GM20000 (cell line): ENCODE measurements around the gene ANTXR2.
A peak's percentile ranks its signal among the peaks of the same experiment; 100 is the strongest.

Source experiments
- DNase-seq: peaks from one replicate; pipeline ENCODE4 v3.0.0; 2012; ENCODE audit warnings: low spot score
- TF ChIP-seq, protein P1 (sequence below): IDR thresholded peaks from 2 replicates; pipeline ENCODE4 v1.5.1; 2012; ENCODE audit warnings: mild to moderate bottlenecking, control low read depth; ENCODE audit errors: extremely low read depth, missing control alignments

ANTXR2 gene

DNA sequence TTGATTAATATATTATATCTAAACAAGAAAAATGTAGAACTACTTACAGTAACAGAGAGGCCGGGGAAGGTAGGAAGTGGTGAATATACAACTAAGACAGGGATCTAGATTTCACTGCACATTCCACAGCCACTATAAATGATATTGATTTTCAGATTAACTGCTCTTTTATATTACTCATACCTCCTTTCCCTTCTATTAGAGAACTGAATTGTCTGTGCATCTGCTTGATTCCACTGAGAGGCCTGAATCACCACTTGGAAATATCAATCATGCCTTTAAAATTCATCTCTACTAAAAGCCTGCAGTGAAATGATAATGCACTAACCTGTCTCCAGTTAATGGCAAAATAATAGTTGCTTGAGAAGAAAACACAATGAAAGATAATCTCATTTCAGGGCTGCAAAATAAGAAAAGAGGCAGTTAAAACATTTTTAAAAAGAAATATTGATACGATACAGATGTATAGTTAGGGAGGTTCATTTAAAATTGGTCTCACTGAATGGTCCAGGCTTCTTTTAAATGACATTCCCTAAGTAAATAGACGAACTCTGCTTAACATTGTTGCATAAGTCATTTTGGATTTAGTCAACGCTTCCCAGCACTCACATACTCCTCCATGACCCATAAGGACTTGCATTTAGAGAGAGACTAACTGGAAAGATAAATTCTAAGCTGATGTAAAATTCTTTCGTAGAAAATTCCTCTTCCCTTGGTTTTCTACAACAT, 3.8 kb downstream of the ANTXR2 start:
- TF ChIP-seq, protein P1, sequence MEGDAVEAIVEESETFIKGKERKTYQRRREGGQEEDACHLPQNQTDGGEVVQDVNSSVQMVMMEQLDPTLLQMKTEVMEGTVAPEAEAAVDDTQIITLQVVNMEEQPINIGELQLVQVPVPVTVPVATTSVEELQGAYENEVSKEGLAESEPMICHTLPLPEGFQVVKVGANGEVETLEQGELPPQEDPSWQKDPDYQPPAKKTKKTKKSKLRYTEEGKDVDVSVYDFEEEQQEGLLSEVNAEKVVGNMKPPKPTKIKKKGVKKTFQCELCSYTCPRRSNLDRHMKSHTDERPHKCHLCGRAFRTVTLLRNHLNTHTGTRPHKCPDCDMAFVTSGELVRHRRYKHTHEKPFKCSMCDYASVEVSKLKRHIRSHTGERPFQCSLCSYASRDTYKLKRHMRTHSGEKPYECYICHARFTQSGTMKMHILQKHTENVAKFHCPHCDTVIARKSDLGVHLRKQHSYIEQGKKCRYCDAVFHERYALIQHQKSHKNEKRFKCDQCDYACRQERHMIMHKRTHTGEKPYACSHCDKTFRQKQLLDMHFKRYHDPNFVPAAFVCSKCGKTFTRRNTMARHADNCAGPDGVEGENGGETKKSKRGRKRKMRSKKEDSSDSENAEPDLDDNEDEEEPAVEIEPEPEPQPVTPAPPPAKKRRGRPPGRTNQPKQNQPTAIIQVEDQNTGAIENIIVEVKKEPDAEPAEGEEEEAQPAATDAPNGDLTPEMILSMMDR: no peak
- DNase-seq: no peak

DNA sequence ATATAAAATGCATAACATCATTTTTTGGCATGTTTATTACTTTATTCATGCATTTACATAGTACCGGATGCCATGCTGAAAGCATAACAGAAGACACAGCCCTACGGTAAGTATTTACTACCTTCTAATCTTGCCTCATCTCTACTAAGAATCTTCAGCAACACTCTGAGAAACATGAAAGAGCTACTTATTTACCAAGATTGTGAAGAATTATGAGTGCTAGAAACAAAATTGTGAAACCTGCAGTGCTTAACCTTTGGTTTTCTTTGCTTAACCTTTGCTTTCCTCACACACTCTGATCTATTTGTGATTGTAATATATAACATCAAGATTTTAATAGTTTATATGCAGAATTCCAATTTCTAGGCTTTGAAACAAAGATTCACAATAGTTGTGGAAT, 7.4 kb downstream of the ANTXR2 start:
- TF ChIP-seq, protein P1: no peak
- no peak for DNase-seq

DNA sequence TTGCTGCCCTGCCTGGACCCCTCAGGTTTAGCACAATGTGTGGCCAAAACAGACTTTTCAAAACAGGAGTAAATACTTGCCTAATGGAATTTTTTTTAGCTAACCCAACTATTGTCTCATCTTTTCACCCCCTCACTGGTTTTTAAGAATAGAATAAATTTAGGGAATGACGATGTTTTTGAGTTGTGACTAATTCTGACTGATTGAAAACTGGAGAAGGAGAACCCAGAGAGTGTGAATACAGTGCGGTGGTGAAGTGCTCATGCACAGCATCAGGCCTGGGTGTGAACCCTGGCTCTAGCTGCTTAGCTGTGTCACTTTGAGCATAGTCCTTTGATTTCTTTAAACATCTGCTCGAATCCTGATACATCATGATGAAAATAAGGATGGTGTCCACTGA, 10.5 kb downstream of the ANTXR2 start:
- TF ChIP-seq, protein P1: no peak
- DNase-seq: no peak

DNA sequence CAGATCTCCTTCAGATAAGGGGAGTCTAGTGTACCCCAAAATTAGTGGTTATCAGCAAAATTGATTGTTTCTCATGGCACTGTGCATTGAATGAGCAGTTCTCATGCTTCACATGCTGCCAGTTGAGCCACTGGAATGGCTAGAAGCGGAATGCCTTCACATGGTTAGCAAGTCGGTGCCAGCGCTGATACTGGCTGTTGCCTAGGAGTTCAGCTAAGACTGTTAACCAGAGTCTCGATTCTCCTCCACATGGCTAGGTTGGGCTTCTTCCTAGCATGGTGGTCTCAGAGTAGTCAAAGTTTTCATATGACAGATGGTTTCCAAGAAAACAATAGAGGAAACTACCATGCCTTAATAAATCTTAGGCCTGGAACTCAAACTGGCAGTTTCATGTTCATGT, 12.2 kb downstream of the ANTXR2 start:
- TF ChIP-seq, protein P1: no peak

DNA sequence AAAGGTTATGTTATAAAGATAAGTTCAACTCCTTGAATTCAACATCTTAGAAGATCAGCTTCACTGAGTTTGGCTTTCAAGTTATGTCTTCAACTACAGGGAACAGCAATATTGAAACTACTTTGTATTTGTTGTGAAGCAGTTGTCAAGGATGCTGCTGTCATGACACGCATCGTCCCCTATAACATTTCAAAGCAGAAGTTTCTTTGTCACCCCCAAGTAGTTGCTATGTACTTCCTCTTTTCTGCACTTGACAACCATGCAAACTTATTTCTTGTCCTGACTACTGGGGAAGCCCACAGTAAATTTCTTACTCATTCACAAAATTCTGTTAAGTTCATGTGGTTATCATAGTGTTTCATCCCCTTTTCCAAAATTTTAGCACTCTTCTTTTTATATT, 14.3 kb downstream of the ANTXR2 start:
- TF ChIP-seq, protein P1: no peak
- peak; percentile 74 for DNase-seq

More for the DNA sequence above, 12.2 kb downstream of the ANTXR2 start:
- no peak for DNase-seq

DNA sequence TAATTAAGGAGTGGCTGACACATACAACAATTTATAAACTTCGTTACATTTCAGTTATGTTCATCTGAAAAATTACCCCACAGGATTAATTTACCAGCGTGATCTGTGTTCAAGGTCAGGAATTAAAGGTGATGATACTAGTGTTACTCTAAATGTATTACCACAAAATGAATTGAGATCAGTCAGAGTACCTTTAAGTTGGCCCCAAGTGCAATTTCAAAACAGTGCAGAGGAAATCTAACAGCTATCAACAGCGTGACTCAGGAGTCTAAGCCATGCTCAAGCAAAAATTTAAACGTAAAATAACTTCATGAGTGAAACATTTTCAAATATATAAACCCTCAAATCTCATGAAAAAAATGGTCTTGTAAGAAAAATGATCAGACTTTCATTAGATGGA, 18.7 kb downstream of the ANTXR2 start:
- DNase-seq: no peak
- TF ChIP-seq, protein P1: no peak

DNA sequence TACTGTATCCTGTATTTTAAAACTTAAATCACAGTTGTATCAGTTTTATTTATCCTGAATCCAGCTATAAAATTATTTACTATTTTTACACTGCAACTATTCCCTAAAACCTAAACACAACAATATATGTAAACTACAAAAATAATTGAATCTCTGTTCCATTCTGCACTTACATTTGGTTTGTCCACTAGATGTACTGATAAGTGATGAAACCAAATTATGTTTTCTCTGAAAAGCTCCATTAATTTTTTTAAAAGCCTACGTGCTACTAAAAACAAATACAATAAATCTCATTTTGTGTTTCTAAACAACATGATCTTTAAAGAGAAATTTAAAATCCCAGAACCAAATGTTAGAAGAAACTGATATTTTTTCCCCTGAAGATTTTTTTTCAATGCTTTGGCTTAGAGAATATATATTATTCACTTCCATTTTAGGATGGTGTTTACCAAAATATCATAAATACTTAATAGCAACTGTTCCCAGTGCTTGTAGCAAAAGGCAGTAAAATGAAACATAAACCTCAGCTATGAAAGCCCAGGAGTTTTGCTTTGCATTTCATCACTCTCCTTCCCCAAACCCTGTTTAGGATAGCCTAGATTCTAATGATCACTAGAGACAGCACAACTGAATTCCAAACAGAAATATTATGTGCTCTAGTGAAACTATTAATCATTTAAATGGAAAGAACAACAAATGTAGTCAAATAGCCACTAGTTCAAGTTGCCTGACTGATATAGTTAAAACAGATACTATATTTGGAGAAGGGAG, 19.7 kb downstream of the ANTXR2 start:
- no peak for DNase-seq
- TF ChIP-seq, protein P1: no peak
